Fibroblast of lung (primary cell): ENCODE results near the gene MARCKSL1. TPM values are rescaled to one million over a fixed set of nuclear protein-coding genes. Genes with fewer than 3 reads are reported as not detected.

Experiments used
- DNase-seq, 2 donors: peaks; one replicate each; pipeline versions ENCODE4 v3.0.0 to v3.0.0-alpha.2; 2010; ENCODE audit warnings: low read depth in 2 of 2
- H2AFZ ChIP-seq: 2 replicates; pipeline ENCODE4 v1.5.1; 2012; ENCODE audit warnings: low read length, control low read depth, inconsistent platforms
- H3K27ac ChIP-seq: 2 replicates; pipeline ENCODE4 v1.5.1; 2011; ENCODE audit warnings: low read length, control low read depth; ENCODE audit not compliant: insufficient read depth
- H3K27me3 ChIP-seq: 2 replicates; pipeline ENCODE4 v1.5.1; 2011; ENCODE audit warnings: mild to moderate bottlenecking, low read length; ENCODE audit not compliant: control insufficient read depth, insufficient read depth
- H3K36me3 ChIP-seq: 2 replicates; pipeline ENCODE4 v1.5.1; 2011; ENCODE audit warnings: low read length; ENCODE audit not compliant: control insufficient read depth, insufficient read depth
- H3K4me1 ChIP-seq: 2 replicates; pipeline ENCODE4 v1.5.1; 2011; ENCODE audit warnings: low read length; ENCODE audit not compliant: control insufficient read depth, insufficient read depth; ENCODE audit errors: extremely low read depth
- H3K4me2 ChIP-seq: 2 replicates; pipeline ENCODE4 v1.5.1; 2011; ENCODE audit warnings: low read length, control low read depth; ENCODE audit not compliant: insufficient read depth; ENCODE audit errors: extremely low read depth
- H3K4me3 ChIP-seq, 4 experiments: fragments of 200-600 bp in 1 of 4; sonication (generic) in 1 of 4; replicated peaks in 1 of 4; 2 replicates each; pipeline ENCODE4 v1.5.1; 2011 to 2016; ENCODE audit warnings: low read length in 4 of 4, low read depth in 3 of 4, mild to moderate bottlenecking in 3 of 4, control low read depth in 2 of 4, inconsistent platforms in 1 of 4, mixed read lengths in 1 of 4; ENCODE audit not compliant: insufficient read depth in 1 of 4; ENCODE audit errors: control extremely low read depth in 1 of 4
- H3K79me2 ChIP-seq: 2 replicates; pipeline ENCODE4 v1.5.1; 2012; ENCODE audit warnings: mild to moderate bottlenecking, low read length, inconsistent platforms; ENCODE audit not compliant: control insufficient read depth, insufficient read depth
- H3K9ac ChIP-seq: 2 replicates; pipeline ENCODE4 v1.5.1; 2011; ENCODE audit warnings: mild to moderate bottlenecking, low read length, control low read depth; ENCODE audit not compliant: insufficient read depth
- H3K9me3 ChIP-seq: 2 replicates; pipeline ENCODE4 v1.5.1; 2012; ENCODE audit warnings: low read depth, low read length; ENCODE audit not compliant: control insufficient read depth, insufficient read depth
- H4K20me1 ChIP-seq: 2 replicates; pipeline ENCODE4 v1.5.1; 2011; ENCODE audit warnings: low read length; ENCODE audit not compliant: control insufficient read depth, insufficient read depth; ENCODE audit errors: extremely low read depth
- CTCF ChIP-seq, 2 donors: IDR thresholded peaks in 1 of 2; conservative IDR thresholded peaks in 1 of 2; 1 replicate in 1 of 2; 2 replicates in 1 of 2; pipeline ENCODE4 v1.5.1; 2011 to 2012; ENCODE audit warnings: low read length in 2 of 2, control low read depth in 1 of 2, inconsistent platforms in 1 of 2, low read depth in 1 of 2, mild to moderate bottlenecking in 1 of 2
- EZH2 ChIP-seq: IDR thresholded peaks from 2 replicates; pipeline ENCODE4 v1.5.1; 2012; ENCODE audit warnings: low read length, control low read depth, mild to moderate bottlenecking; ENCODE audit errors: missing control alignments
- polyA plus RNA-seq, 2 donors: library from polyadenylated mRNA; depleted of rRNA in 1 of 2; stranded (reverse) in 1 of 2; unstranded in 1 of 2; fragments of >200 nt; gene quantifications; 2 replicates each; pipeline ENCODE4 v1.2.1, GENCODE V29; 2011 to 2012; ENCODE audit warnings: missing spikeins in 1 of 2
- total RNA-seq: library from RNA; depleted of rRNA; stranded (reverse); fragments of >200 nt; gene quantifications from 2 replicates; pipeline ENCODE4 v1.2.1, GENCODE V29; 2014

The MARCKSL1 gene
- total and polyA plus RNA-seq, 2 donors (not counting 1 experiment from before 2014, with no cell fraction given): 11.7 to 79.1 TPM

DNA sequence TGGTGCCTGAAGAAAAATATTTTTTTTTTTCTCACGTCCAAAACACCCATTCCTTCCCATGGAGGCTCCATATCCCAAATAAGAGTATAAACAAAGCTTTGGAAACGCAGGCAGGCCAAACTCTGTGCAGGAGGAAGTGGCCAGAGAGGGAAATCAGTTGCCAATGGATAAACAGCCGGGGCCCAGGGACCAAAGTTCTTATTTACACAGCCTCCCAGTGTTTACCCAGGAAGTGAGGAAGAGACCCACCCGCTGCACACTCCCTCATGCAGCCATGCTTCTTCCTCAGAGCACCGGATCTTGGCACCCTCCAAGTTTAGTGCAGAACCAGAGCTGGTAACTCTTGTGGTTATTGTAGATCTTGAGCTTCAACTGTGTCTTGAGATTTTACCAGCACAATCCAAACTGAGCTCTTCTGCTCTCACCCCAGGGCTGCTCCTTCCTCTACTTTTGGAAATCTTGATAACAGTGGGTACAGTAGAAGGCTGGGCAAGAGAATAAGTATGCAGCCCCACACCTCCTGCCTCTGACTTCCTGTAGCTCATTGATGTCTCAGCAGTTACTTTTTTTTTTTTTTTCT is 14.2 kb downstream of the MARCKSL1 start:
- Histone ChIP-seq H3K9me3 (no peaks in the 10 kb centered on the region), H3K27ac (no peak overlapping the region), H3K4me2 (no peak overlapping the region), H3K9ac (no peak overlapping the region), H2AFZ (no peak overlapping the region), H3K4me3 (no peak overlapping the region), H4K20me1 (no peaks in the 10 kb centered on the region), H3K27me3 (no peaks in the 10 kb centered on the region), H3K4me1 (peaks cover 4% of the 10 kb centered on the region), H3K79me2 (no peaks in the 10 kb centered on the region), H3K36me3 (peaks cover 1% of the 10 kb centered on the region)
- no peak for DNase-seq
- TF ChIP-seq CTCF (conservative IDR thresholded peaks at IDR 0.05 in 1 of 2, IDR thresholded peaks at IDR 0.05 in 1 of 2; ENCODE audit: low read depth in 1 of 2, low read length in 2 of 2) (no peak), EZH2 (no peak)

DNA sequence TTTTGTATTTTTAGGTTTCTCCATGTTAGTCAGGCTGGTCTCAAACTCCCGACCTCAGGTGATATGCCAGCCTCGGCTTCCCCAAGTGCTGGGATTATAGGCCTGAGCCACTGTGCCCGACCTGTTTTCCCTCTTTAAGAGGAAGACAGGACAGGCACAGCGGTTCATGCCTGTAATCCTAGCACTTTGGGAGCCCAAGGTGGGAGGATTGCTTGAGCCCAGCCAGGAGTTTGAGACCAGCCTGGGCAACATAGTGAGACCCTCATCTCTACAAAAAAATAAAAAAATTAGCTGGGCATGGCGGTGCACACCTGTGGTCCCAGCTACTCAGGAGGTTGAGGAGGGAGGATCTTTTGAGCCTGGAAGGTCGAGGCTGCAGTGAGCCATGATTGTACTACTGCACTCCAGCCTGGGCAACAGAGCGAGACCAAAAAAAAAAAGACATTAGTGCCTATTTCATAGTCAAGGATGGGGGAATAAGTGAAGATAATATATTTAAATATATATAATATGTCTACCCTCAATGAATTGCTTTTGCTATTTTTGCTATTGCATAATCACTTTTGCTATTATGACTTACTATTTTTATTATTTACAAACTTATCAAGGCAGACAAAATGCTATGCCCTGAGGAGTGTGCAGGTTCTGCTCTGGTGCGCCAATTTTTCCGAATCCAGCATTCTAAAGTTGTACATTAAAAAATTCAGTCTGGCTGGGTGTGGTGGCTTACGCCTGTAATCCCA is 17.7 kb downstream of the MARCKSL1 start:
- Histone ChIP-seq H3K4me2 (no peak overlapping the region), H3K27ac (no peak overlapping the region), H4K20me1 (no peaks in the 10 kb centered on the region), H3K27me3 (no peaks in the 10 kb centered on the region), H2AFZ (no peak overlapping the region), H3K9ac (no peak overlapping the region), H3K36me3 (no peaks in the 10 kb centered on the region), H3K4me3 (no peak overlapping the region), H3K9me3 (no peaks in the 10 kb centered on the region), H3K4me1 (peaks cover 4% of the 10 kb centered on the region), H3K79me2 (no peaks in the 10 kb centered on the region)
- DNase-seq: no peak
- no peak for TF ChIP-seq CTCF (conservative IDR thresholded peaks at IDR 0.05 in 1 of 2, IDR thresholded peaks at IDR 0.05 in 1 of 2; ENCODE audit: low read depth in 1 of 2, low read length in 2 of 2)

DNA sequence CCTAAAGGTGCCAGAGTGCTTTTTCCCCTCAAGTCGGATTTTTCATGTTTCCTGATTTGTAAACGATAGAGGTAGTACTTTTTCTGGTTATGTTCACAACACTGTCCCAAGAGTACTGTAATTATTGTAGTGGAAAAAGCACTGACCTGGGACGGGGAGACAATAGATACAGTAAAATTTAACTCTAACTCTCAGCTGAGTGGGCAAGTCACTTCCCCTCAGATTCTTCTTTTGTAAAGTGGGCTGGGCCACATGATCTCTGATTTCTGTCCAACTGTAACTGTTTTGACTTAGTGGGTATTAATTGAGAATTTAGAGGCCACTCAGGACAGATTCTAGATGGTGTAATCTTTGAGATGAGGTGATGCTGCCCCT is 19.1 kb downstream of the MARCKSL1 start:
- Histone ChIP-seq H3K4me1 (peaks cover 3% of the 10 kb centered on the region), H3K79me2 (no peaks in the 10 kb centered on the region), H3K4me2 (no peak overlapping the region), H2AFZ (no peak overlapping the region), H3K36me3 (no peaks in the 10 kb centered on the region), H3K9ac (no peak overlapping the region), H3K27me3 (no peaks in the 10 kb centered on the region), H3K4me3 (no peak overlapping the region), H3K27ac (no peak overlapping the region), H4K20me1 (no peaks in the 10 kb centered on the region), H3K9me3 (no peaks in the 10 kb centered on the region)
- no peak for DNase-seq
- no peak for TF ChIP-seq EZH2
- no peak for TF ChIP-seq CTCF (conservative IDR thresholded peaks at IDR 0.05 in 1 of 2, IDR thresholded peaks at IDR 0.05 in 1 of 2; ENCODE audit: low read depth in 1 of 2, low read length in 2 of 2)
